IMR-90 (cell line): Measurements from ENCODE around the gene PSRC1. TPM values are rescaled to one million over a fixed set of nuclear protein-coding genes. Genes with fewer than 3 reads are reported as not detected.
A peak's percentile ranks its signal among the peaks of the same experiment; 100 is the strongest.

Experiments used
- ATAC-seq: fragments of 200-7000 bp; cut with Tn5 transposase; 2 replicates; pipeline ENCODE4 v1.9.1; 2020; ENCODE audit warnings: low read depth, mild to moderate bottlenecking, moderate library complexity
- BruUV-seq: library from RNA; stranded (reverse); fragments of 400-500 nt; replicated peaks from 2 replicates; lab custom pipeline; 2021; lab: Mats Ljungman, UMichigan
- CTCF ChIA-PET: fragments of 300-600 bp; formaldehyde crosslinking; extraction: SDS; loops from one replicate; lab custom pipeline; 2021; ENCODE audit warnings: antibody characterized with exemption; lab: Yijun Ruan, JAX
- POLR2A ChIA-PET: fragments of 300-600 bp; sonication (Branson Sonifier 250); formaldehyde crosslinking; loops from one replicate; lab custom pipeline; 2022; ENCODE audit warnings: antibody characterized with exemption; ENCODE audit not compliant: unreplicated experiment; lab: Charles Lee
- DNase-seq: peaks from one replicate; pipeline ENCODE4 v3.0.0; 2013
- H2AFZ ChIP-seq: replicated peaks from 2 replicates; pipeline ENCODE3; 2013; ENCODE audit warnings: low read length, mild to moderate bottlenecking; ENCODE audit not compliant: poor library complexity
- H2AK5ac ChIP-seq: 2 replicates; pipeline ENCODE4 v1.6.1; 2013; ENCODE audit warnings: low read depth, low read length, inconsistent platforms
- H2AK9ac ChIP-seq: replicated peaks from 2 replicates; pipeline ENCODE3; 2013; ENCODE audit warnings: mild to moderate bottlenecking, low read depth, low read length, moderate library complexity; ENCODE audit not compliant: poor library complexity
- H2BK120ac ChIP-seq: 2 replicates; pipeline ENCODE4 v1.6.1; 2013; ENCODE audit warnings: low read depth, low read length, inconsistent platforms
- H2BK15ac ChIP-seq: 3 replicates; pipeline ENCODE4 v1.6.1; 2013; ENCODE audit warnings: low read depth, low read length, inconsistent platforms
- H2BK20ac ChIP-seq: 2 replicates; pipeline ENCODE4 v1.6.1; 2013; ENCODE audit warnings: low read depth, mild to moderate bottlenecking, inconsistent platforms, low read length, moderate library complexity
- H2BK5ac ChIP-seq: 2 replicates; pipeline ENCODE4 v1.6.1; 2013; ENCODE audit warnings: mild to moderate bottlenecking, low read depth, low read length, inconsistent platforms; ENCODE audit not compliant: poor library complexity, severe bottlenecking
- H3K14ac ChIP-seq: replicated peaks from 2 replicates; pipeline ENCODE4 v1.6.1; 2013; ENCODE audit warnings: low read depth, low read length, inconsistent platforms
- H3K18ac ChIP-seq: 2 replicates; pipeline ENCODE4 v1.6.1; 2013; ENCODE audit warnings: low read depth, low read length, control low read depth
- H3K23ac ChIP-seq: 2 replicates; pipeline ENCODE4 v1.6.1; 2013; ENCODE audit warnings: low read depth, low read length, inconsistent platforms
- H3K27ac ChIP-seq: 2 replicates; pipeline ENCODE4 v1.5.1; 2013; ENCODE audit warnings: mild to moderate bottlenecking, control low read depth, low read length; ENCODE audit not compliant: insufficient read depth
- H3K27me3 ChIP-seq: 2 replicates; pipeline ENCODE4 v1.6.1; 2013; ENCODE audit warnings: low read length; ENCODE audit not compliant: control insufficient read depth, insufficient read depth
- H3K36me3 ChIP-seq: 2 replicates; pipeline ENCODE4 v1.6.1; 2013; ENCODE audit warnings: low read length, mixed read lengths; ENCODE audit not compliant: control insufficient read depth, insufficient read depth
- H3K4ac ChIP-seq: 2 replicates; pipeline ENCODE4 v1.6.1; 2013; ENCODE audit warnings: low read depth, low read length, inconsistent platforms
- H3K4me1 ChIP-seq: 2 replicates; pipeline ENCODE4 v1.6.1; 2013; ENCODE audit warnings: low read length, mixed read lengths; ENCODE audit not compliant: control insufficient read depth, insufficient read depth
- H3K4me2 ChIP-seq: 2 replicates; pipeline ENCODE4 v1.6.1; 2013; ENCODE audit warnings: low read depth, mild to moderate bottlenecking, control low read depth, low read length, moderate library complexity
- H3K4me3 ChIP-seq: 2 replicates; pipeline ENCODE4 v1.5.1; 2013; ENCODE audit warnings: low read depth, mild to moderate bottlenecking, control low read depth, low read length, moderate library complexity; ENCODE audit not compliant: insufficient read depth
- H3K56ac ChIP-seq: 2 replicates; pipeline ENCODE4 v1.6.1; 2013; ENCODE audit warnings: low read length, inconsistent platforms; ENCODE audit not compliant: insufficient read depth; ENCODE audit errors: extremely low read depth
- H3K79me1 ChIP-seq, 2 experiments: 2 replicates each; pipeline ENCODE4 v1.6.1; 2013; ENCODE audit warnings: low read length in 2 of 2, inconsistent platforms in 1 of 2, low read depth in 1 of 2
- H3K9ac ChIP-seq: 2 replicates; pipeline ENCODE4 v1.6.1; 2013; ENCODE audit warnings: low read depth, low read length, control low read depth
- H3K9me1 ChIP-seq: 2 replicates; pipeline ENCODE4 v1.6.1; 2013; ENCODE audit warnings: low read length, inconsistent platforms; ENCODE audit not compliant: insufficient read depth
- H3K9me3 ChIP-seq: 2 replicates; pipeline ENCODE4 v1.6.1; 2013; ENCODE audit warnings: low read length; ENCODE audit not compliant: control insufficient read depth, insufficient read depth
- H4K20me1 ChIP-seq: 2 replicates; pipeline ENCODE4 v1.6.1; 2013; ENCODE audit warnings: low read length, inconsistent platforms; ENCODE audit not compliant: insufficient read depth
- H4K5ac ChIP-seq: 2 replicates; pipeline ENCODE4 v1.6.1; 2013; ENCODE audit warnings: mild to moderate bottlenecking, low read depth, low read length, control low read depth
- H4K8ac ChIP-seq, 2 experiments: 2 replicates each; pipeline ENCODE4 v1.6.1; 2013; ENCODE audit warnings: low read depth in 2 of 2, low read length in 2 of 2, control low read depth in 1 of 2, inconsistent platforms in 1 of 2
- H4K91ac ChIP-seq: 2 replicates; pipeline ENCODE4 v1.6.1; 2013; ENCODE audit warnings: low read depth, low read length, inconsistent platforms; ENCODE audit not compliant: insufficient read depth
- ELK1 ChIP-seq: fragments of 150-350 bp; IDR thresholded peaks from 2 replicates; pipeline ENCODE4 v1.6.1; 2016; ENCODE audit warnings: low read depth, mild to moderate bottlenecking, low read length, moderate library complexity, borderline replicate concordance
- FOS ChIP-seq: fragments of 150-350 bp; IDR thresholded peaks from 2 replicates; pipeline ENCODE4 v1.6.1; 2016; ENCODE audit warnings: low read depth, low read length
- MAZ ChIP-seq: IDR thresholded peaks from 2 replicates; pipeline ENCODE4 v1.6.1; 2012; ENCODE audit warnings: low read depth, mild to moderate bottlenecking, low read length, improper control_type of control experiment, moderate library complexity, borderline replicate concordance
- MXI1 ChIP-seq: IDR thresholded peaks from 2 replicates; pipeline ENCODE4 v1.6.1; 2012; ENCODE audit warnings: low read depth, mild to moderate bottlenecking, low read length, moderate library complexity, borderline replicate concordance
- NFE2L2 ChIP-seq: fragments of 150-350 bp; IDR thresholded peaks from 2 replicates; pipeline ENCODE4 v1.6.1; 2016; ENCODE audit warnings: low read depth, mild to moderate bottlenecking, low read length
- RAD21 ChIP-seq: IDR thresholded peaks from 2 replicates; pipeline ENCODE4 v1.6.1; 2012; ENCODE audit warnings: low read length, improper control_type of control experiment
- RFX5 ChIP-seq: IDR thresholded peaks from 2 replicates; pipeline ENCODE4 v1.8.0; 2012; ENCODE audit warnings: low read depth, mild to moderate bottlenecking, low read length, moderate library complexity
- SMC3 ChIP-seq: fragments of 150-350 bp; IDR thresholded peaks from 2 replicates; pipeline ENCODE4 v1.6.1; 2016; ENCODE audit warnings: low read depth, mild to moderate bottlenecking, antibody characterized with exemption, low read length, moderate library complexity
- WGBS, 2 experiments: methylation state at CpG; one replicate each; pipeline versions ENCODE4 v1.1.5 to v1.1.7; 2013; ENCODE audit warnings: missing lambda C conversion rate in 2 of 2; ENCODE audit not compliant: insufficient read length in 1 of 2; ENCODE audit errors: extremely low coverage in 2 of 2; 5-methylcytosine and 5-hydroxymethylcytosine counted together
- dilution Hi-C: fragments of 300-500 bp; cut with HindIII; formaldehyde crosslinking; loops from one replicate; pipeline ENCODE4 v1.14.3; 2018; ENCODE audit warnings: low sequenced_read_pairs; ENCODE audit not compliant: unreplicated experiment
- in situ Hi-C: fragments of 300-500 bp; cut with MboI; formaldehyde crosslinking; loops from 3 replicates; pipeline ENCODE4 v1.14.3; 2019; ENCODE audit warnings: low sequenced_read_pairs, inconsistent platforms, mixed read lengths
- intact Hi-C: fragments of 100-400 bp; cut with micrococcal nuclease; formaldehyde crosslinking; loops from 2 replicates; pipeline ENCODE4 v1.10.0; 2022
- polyA plus RNA-seq, 3 experiments: library from polyadenylated mRNA; depleted of rRNA; stranded (reverse); fragments of >200 nt; gene quantifications; 2 replicates each; pipeline ENCODE4 v1.2.3, GENCODE V29; 2012; ENCODE audit warnings: low replicate concordance in 1 of 3
- total RNA-seq: library from RNA; depleted of rRNA; stranded (reverse); fragments of >200 nt; gene quantifications from 2 replicates; pipeline ENCODE4 v1.2.3, GENCODE V29; 2012

The PSRC1 gene
- total and polyA plus RNA-seq, 2 of the 4 experiments (the other 2 are of a cell fraction) = 34.6 to 40.3 TPM

- no TSS peak for BruUV-seq
- intact Hi-C loops = no loop called here
Measured at GRCh38 chr1:109250454-109251276, 32.3 kb downstream of the PSRC1 start.

More at GRCh38 chr1:109250454-109251276, 32.3 kb downstream of the PSRC1 start:
- no peak overlapping the region for H4K91ac ChIP-seq
- no peaks in the 10 kb centered on the region for H3K27me3 ChIP-seq
- H3K4me2 ChIP-seq = no peak overlapping the region
- H3K23ac ChIP-seq = no peak overlapping the region
- H2BK20ac ChIP-seq = no peak overlapping the region
- no peak overlapping the region; the same call in 1 of the 2 replicates for H3K4me3 ChIP-seq
- H3K9me3 ChIP-seq = no peaks in the 10 kb centered on the region
- H3K9me1 ChIP-seq = no peaks in the 10 kb centered on the region; the same call in 1 of the 2 replicates
- H2AK9ac ChIP-seq = peak overlapping the region; percentile 67
- H3K14ac ChIP-seq = no peak overlapping the region
- H2BK120ac ChIP-seq = no peak overlapping the region
- WGBS, 2 experiments = 98% methylated on average over 12 of the region's 33 CpGs; no CpG with 5 or more reads in 1 of the 2 experiments
- CTCF ChIA-PET = no interaction called here
- no peak overlapping the region for H2BK5ac ChIP-seq
- no peak overlapping the region for H3K56ac ChIP-seq
- no peak for ATAC-seq
- H3K27ac ChIP-seq = no peak overlapping the region
- H3K36me3 ChIP-seq = no peaks in the 10 kb centered on the region
- TF ChIP-seq MXI1 = no peak
- no peak for TF ChIP-seq ELK1
- TF ChIP-seq SMC3 = no peak
- TF ChIP-seq RFX5 = no peak
- TF ChIP-seq MAZ = no peak
- TF ChIP-seq RAD21 = no peak
- TF ChIP-seq NFE2L2 = no peak
- TF ChIP-seq FOS = no peak
- H4K5ac ChIP-seq = no peak overlapping the region
- no peak overlapping the region for H4K8ac ChIP-seq
- POLR2A ChIA-PET = no interaction called here
- H4K20me1 ChIP-seq = no peaks in the 10 kb centered on the region
- in situ Hi-C loops = no loop called here
- no peak overlapping the region for H3K9ac ChIP-seq
- no peak for DNase-seq
- H2AFZ ChIP-seq = peak overlapping the region; percentile 90
- peaks cover 22% of the 10 kb centered on the region for H3K4me1 ChIP-seq
- no peak overlapping the region for H3K4ac ChIP-seq
- no peak overlapping the region for H3K18ac ChIP-seq
- dilution Hi-C loops = no loop called here
- no peak overlapping the region for H2BK15ac ChIP-seq
- 0 out of 4 replicates have a peak, but pooled peaks cover 0 to 8% of the 10 kb centered on the region in 2 experiments for H3K79me1 ChIP-seq
- peak overlapping the region; percentile 53; the same call in 1 of the 2 replicates for H2AK5ac ChIP-seq
